ENCODE data around the gene TTC22. TPM values are rescaled to one million over a fixed set of nuclear protein-coding genes. Genes with fewer than 3 reads are reported as not detected.
A peak's percentile ranks its signal among the peaks of the same experiment; 100 is the strongest.

The TTC22 gene
- total and polyA plus RNA-seq, 8 donors: 4.2 to 65.2 (median 21.6) TPM

DNA sequence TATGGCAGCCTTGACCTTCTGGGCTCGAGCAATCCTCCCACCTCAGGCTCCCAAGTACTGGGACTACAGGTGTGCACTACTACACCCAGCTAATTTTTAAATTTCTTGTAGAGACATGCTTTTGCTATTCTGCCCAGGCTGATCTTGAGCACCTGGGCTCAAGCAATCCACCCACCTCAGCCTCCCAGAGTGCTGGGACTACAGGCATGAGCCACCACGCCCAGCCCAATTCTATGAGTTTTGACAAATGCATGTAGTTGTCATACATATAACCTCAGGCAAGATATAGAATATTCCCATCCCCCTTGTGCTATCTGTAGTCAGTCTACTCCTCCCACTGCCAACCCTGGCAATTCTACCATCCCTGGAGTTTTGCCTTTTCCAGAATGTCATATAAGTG is 38.7 kb upstream of the TTC22 start:
- H3K4me3 ChIP-seq: no peak overlapping the region
- no peaks in the 10 kb centered on the region for H3K9me3 ChIP-seq
- intact Hi-C loops (cut with DNase I; ENCODE audit: low total_unique reads): no loop called here
- H3K27me3 ChIP-seq: no peaks in the 10 kb centered on the region
- DNase-seq: peak in 1 of 2 donors; percentile 7
- H3K27ac ChIP-seq: no peak overlapping the region
- WGBS, 5 donors: 67 to 93% (median 82%) methylated on average over 2 of the region's 2 CpGs
- H3K4me1 ChIP-seq: peaks cover 0 to 6% (median 0%) of the 10 kb centered on the region in 4 donors
- TF ChIP-seq EP300 (IDR thresholded peaks at IDR 0.05) (no peak), POLR2AphosphoS5 (IDR thresholded peaks at IDR 0.05) (no peak), POLR2A (IDR thresholded peaks at IDR 0.05) (no peak)
- TF ChIP-seq, protein P1, sequence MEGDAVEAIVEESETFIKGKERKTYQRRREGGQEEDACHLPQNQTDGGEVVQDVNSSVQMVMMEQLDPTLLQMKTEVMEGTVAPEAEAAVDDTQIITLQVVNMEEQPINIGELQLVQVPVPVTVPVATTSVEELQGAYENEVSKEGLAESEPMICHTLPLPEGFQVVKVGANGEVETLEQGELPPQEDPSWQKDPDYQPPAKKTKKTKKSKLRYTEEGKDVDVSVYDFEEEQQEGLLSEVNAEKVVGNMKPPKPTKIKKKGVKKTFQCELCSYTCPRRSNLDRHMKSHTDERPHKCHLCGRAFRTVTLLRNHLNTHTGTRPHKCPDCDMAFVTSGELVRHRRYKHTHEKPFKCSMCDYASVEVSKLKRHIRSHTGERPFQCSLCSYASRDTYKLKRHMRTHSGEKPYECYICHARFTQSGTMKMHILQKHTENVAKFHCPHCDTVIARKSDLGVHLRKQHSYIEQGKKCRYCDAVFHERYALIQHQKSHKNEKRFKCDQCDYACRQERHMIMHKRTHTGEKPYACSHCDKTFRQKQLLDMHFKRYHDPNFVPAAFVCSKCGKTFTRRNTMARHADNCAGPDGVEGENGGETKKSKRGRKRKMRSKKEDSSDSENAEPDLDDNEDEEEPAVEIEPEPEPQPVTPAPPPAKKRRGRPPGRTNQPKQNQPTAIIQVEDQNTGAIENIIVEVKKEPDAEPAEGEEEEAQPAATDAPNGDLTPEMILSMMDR (IDR thresholded peaks at IDR 0.05): no peak
- H3K36me3 ChIP-seq: no peaks in the 10 kb centered on the region

DNA sequence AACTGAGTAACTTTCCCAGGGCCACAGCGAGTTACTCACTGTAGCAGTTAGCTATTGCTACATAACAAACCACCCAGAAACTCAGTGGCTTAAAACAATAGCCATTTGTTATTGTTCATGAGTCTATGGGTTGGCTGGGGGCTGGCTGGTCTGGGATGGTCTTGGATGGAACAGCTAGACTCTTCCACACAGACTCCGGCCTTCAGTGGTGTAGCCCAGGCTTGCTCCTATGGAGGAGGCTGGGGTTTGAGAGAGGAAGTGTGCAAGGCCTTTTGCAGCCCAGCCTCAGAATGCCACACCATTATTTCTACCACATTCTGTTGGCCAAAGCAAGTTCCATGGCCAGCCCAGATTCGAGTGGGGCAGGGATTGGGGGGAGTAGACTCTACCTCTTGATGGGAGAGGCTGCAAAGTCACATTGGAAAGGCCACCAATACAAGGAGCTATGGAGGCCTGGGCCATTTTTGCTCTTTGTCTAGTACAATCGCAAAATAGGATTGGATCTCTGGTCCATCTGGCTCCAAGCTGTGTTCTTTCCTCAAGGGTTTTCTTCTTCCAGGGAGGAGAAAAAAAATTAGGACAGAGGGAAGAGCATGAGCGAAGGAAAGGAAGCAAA is 37.5 kb upstream of the TTC22 start:
- Histone ChIP-seq H3K4me3 (no peak overlapping the region), H3K9me3 (no peaks in the 10 kb centered on the region), H3K36me3 (no peaks in the 10 kb centered on the region), H3K27me3 (no peaks in the 10 kb centered on the region), H3K4me1 (peaks cover 0 to 6% (median 0%) of the 10 kb centered on the region in 4 donors), H3K27ac (no peak overlapping the region)
- DNase-seq: peak in 1 of 2 donors; percentile 14
- TF ChIP-seq, protein P1 (IDR thresholded peaks at IDR 0.05): no peak
- TF ChIP-seq POLR2AphosphoS5 (IDR thresholded peaks at IDR 0.05) (no peak), POLR2A (IDR thresholded peaks at IDR 0.05) (no peak), EP300 (IDR thresholded peaks at IDR 0.05) (no peak)
- intact Hi-C loops (cut with DNase I; ENCODE audit: low total_unique reads): no loop called here
- WGBS, 5 donors: 81 to 90% (median 87%) methylated on average over 5 of the region's 5 CpGs

DNA sequence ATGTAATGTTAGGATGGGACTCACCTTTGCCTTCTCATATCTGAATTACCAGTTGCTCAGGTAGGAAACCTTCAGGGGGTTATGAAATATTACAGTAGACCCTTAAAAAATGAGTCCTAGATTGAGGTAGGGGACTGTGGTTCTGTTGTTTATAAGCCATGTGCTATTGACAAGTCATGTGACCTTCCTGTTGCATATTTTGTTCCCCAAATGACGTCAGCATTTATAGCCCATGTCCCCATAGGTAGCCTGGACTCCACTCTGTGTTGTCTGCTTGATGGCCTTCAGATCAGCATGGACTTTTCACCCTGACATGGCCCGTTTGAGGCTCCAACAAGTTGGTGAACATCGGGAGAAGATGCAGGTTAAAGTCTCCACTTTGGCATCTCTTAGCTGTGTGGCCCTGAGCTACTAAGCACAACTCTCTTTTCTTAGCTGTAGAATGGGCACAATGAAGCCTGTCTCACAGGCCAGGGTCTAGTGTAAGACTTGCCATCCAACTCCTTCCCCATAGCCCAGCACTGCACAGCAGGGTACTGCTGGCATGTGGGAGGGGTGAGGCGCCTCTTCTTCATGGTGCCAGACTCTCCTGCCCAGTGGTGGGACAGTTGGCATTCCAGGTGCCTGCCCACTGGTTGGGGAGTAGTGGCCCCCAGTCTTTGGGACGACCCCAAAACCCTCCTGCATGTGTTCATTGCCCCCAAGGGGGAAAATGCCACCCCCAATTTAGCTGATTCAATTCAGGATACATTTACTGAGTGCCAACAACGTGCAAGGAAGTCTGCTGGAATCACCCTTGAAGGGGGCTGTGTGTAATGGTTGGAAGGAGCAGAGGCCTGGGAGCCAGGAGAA is 36.1 kb upstream of the TTC22 start:
- H3K27ac ChIP-seq: no peak overlapping the region
- H3K27me3 ChIP-seq: no peaks in the 10 kb centered on the region
- no peak overlapping the region for H3K4me3 ChIP-seq
- no peaks in the 10 kb centered on the region for H3K36me3 ChIP-seq
- peaks cover 0 to under 1% (median 0%) of the 10 kb centered on the region in 4 donors for H3K9me3 ChIP-seq
- intact Hi-C loops (cut with DNase I; ENCODE audit: low total_unique reads): no loop called here
- TF ChIP-seq, protein P1 (IDR thresholded peaks at IDR 0.05): no peak
- no peak for TF ChIP-seq EP300 (IDR thresholded peaks at IDR 0.05)
- no peak for TF ChIP-seq POLR2AphosphoS5 (IDR thresholded peaks at IDR 0.05)
- no peak for TF ChIP-seq POLR2A (IDR thresholded peaks at IDR 0.05)
- H3K4me1 ChIP-seq: peaks cover 0 to 6% (median 0%) of the 10 kb centered on the region in 4 donors
- DNase-seq: peak in 1 of 2 donors; percentile 4
- WGBS, 5 donors: 69 to 77% (median 73%) methylated on average over 5 to 6 of the region's 6 CpGs

DNA sequence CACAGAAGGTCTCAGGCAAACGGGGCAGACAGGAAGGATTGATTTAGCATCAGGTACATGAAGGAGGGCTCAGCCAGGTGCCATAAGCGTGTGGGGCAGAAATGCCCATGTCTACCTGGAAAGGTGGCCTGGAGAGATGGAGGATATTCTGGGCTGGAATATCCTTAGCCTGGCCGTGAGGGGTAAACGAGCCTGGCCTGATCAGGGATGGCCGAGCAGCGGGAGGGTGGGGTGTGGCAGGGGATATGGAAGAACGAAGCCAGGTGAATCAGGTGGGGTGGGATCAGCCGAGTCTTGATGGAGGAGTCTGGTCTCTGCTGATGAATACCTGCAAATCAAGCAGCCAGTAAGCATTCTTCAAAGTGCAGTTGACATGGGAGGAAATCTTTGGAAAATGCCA is 35.5 kb upstream of the TTC22 start:
- intact Hi-C loops (cut with DNase I; ENCODE audit: low total_unique reads): no loop called here
- Histone ChIP-seq H3K4me3 (no peak overlapping the region), H3K4me1 (peaks cover 0 to 6% (median 0%) of the 10 kb centered on the region in 4 donors), H3K9me3 (peaks cover 0 to 7% (median 3%) of the 10 kb centered on the region in 4 donors), H3K27ac (no peak overlapping the region), H3K27me3 (no peaks in the 10 kb centered on the region), H3K36me3 (no peaks in the 10 kb centered on the region)
- no peak for DNase-seq
- WGBS, 5 donors: 78 to 87% (median 85%) methylated on average over 8 of the region's 8 CpGs
- no peak for TF ChIP-seq POLR2A (IDR thresholded peaks at IDR 0.05)
- TF ChIP-seq, protein P1 (IDR thresholded peaks at IDR 0.05): no peak
- TF ChIP-seq POLR2AphosphoS5 (IDR thresholded peaks at IDR 0.05): no peak
- TF ChIP-seq EP300 (IDR thresholded peaks at IDR 0.05): no peak
